ENCODE results near the gene B4GALNT1. TPM values are rescaled to one million over a fixed set of nuclear protein-coding genes. Genes with fewer than 3 reads are reported as not detected.

Gene B4GALNT1
- total RNA-seq, 3 donors from 2014 or later (not counting 1 experiment from before 2014, with no cell fraction given) = 0.38 to 0.59 (median 0.48) TPM

DNA sequence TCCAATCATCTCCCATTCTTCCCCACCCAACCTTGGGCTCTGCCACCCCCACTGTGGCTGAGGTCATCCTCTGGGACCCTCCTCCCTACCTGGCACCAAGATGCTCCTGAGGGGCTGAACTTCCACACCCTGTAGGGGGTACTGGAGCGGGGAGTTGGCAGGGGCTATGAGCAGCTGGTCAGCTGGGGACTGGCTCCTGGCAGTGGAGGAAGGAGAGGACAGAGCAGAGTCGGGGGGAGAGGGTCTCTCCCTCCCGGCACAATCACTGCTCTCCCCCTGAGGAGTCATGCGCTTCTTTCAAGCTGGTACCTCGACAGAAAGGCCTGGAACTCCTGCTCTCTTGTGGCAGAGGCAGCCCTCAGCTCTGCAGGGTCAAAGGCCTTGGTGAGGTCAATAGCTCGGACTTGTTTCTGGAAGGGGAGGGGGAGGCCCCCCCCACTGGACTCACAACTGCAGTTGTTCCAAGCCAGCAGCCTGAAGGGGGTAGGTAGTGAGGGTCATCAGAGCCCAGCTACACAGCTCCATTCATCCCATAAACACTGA lies 2.0 kb downstream of the B4GALNT1 start:
- peaks cover 57 to 73% of the 10 kb centered on the region in 2 donors for H3K27me3 Mint-ChIP-seq (ENCODE audit: low read depth in 2 of 2)
- WGBS (ENCODE audit: insufficient coverage) = 71% methylated on average over 5 of the region's 6 CpGs
- H3K27ac Mint-ChIP-seq = no peak overlapping the region
- no peaks in the 10 kb centered on the region for H3K36me3 Mint-ChIP-seq
- intact Hi-C loops (cut with micrococcal nuclease) = no loop called here
- H3K9me3 Mint-ChIP-seq = no peaks in the 10 kb centered on the region
- H3K36me3 ChIP-seq (ENCODE audit: control insufficient read depth, insufficient read depth, low read length) = no peaks in the 10 kb centered on the region
- no peaks in the 10 kb centered on the region for H3K9me3 ChIP-seq (ENCODE audit: control insufficient read depth, insufficient read depth, low read length)
- H3K27ac ChIP-seq (ENCODE audit: low read length) = no peak overlapping the region
- no peak for DNase-seq
- TF ChIP-seq, protein P1, sequence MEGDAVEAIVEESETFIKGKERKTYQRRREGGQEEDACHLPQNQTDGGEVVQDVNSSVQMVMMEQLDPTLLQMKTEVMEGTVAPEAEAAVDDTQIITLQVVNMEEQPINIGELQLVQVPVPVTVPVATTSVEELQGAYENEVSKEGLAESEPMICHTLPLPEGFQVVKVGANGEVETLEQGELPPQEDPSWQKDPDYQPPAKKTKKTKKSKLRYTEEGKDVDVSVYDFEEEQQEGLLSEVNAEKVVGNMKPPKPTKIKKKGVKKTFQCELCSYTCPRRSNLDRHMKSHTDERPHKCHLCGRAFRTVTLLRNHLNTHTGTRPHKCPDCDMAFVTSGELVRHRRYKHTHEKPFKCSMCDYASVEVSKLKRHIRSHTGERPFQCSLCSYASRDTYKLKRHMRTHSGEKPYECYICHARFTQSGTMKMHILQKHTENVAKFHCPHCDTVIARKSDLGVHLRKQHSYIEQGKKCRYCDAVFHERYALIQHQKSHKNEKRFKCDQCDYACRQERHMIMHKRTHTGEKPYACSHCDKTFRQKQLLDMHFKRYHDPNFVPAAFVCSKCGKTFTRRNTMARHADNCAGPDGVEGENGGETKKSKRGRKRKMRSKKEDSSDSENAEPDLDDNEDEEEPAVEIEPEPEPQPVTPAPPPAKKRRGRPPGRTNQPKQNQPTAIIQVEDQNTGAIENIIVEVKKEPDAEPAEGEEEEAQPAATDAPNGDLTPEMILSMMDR (IDR thresholded peaks at IDR 0.05) = no peak
- H3K27me3 ChIP-seq (ENCODE audit: control insufficient read depth, insufficient read depth, low read length) = peaks cover 62% of the 10 kb centered on the region
- ATAC-seq = no peak
- peaks cover 9 to 31% of the 10 kb centered on the region in 2 donors for H3K4me1 Mint-ChIP-seq
- H3K4me1 ChIP-seq (ENCODE audit: control insufficient read depth, insufficient read depth, low read length) = peaks cover 27% of the 10 kb centered on the region
- peak overlapping the region; percentile 2 for H3K4me3 Mint-ChIP-seq
- no peak overlapping the region for H3K4me3 ChIP-seq (ENCODE audit: low read length)

DNA sequence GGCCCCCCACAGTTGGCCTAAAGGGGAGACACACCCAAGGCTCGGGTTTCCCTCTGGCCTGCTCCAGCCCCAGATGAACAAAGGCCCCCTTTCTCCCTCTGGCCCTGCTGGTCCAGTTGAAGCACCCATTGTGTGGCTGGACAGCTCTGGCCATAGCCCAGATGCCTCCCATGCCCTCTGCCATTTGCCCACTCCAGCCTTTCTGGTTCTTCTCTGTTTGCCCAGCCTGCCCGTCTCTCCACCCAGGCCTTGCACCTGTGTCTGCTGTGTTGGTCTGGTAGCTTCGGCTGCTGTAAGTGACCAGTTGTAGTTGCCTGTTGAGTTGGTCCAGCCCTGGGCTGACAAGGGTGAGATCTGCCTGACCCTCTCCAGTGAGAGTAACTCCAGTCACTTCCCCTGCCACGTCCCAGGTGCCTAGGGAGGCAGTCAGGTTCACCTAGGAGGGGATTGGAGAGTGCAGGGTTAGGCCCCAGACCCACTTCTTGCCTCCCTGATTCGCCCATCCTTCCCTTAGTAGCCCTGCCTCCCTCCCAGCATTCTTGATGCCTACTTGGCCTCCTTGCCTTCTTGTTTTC lies 3.0 kb downstream of the B4GALNT1 start:
- H3K4me3 ChIP-seq (ENCODE audit: low read length) = no peak overlapping the region
- H3K4me1 Mint-ChIP-seq = peaks cover 9 to 31% of the 10 kb centered on the region in 2 donors
- peaks cover 27% of the 10 kb centered on the region for H3K4me1 ChIP-seq (ENCODE audit: control insufficient read depth, insufficient read depth, low read length)
- H3K27me3 ChIP-seq (ENCODE audit: control insufficient read depth, insufficient read depth, low read length) = peaks cover 70% of the 10 kb centered on the region
- H3K36me3 Mint-ChIP-seq = no peaks in the 10 kb centered on the region
- intact Hi-C loops (cut with micrococcal nuclease) = no loop called here
- no peaks in the 10 kb centered on the region for H3K9me3 ChIP-seq (ENCODE audit: control insufficient read depth, insufficient read depth, low read length)
- H3K27ac Mint-ChIP-seq = no peak overlapping the region
- no peak overlapping the region for H3K4me3 Mint-ChIP-seq
- TF ChIP-seq, protein P1 (IDR thresholded peaks at IDR 0.05) = no peak
- DNase-seq = no peak
- H3K27me3 Mint-ChIP-seq (ENCODE audit: low read depth in 2 of 2) = peaks cover 66 to 81% of the 10 kb centered on the region in 2 donors
- WGBS (ENCODE audit: insufficient coverage) = 81% methylated on average over 5 of the region's 5 CpGs
- no peak overlapping the region for H3K27ac ChIP-seq (ENCODE audit: low read length)
- ATAC-seq = no peak
- no peaks in the 10 kb centered on the region for H3K9me3 Mint-ChIP-seq
- H3K36me3 ChIP-seq (ENCODE audit: control insufficient read depth, insufficient read depth, low read length) = no peaks in the 10 kb centered on the region

DNA sequence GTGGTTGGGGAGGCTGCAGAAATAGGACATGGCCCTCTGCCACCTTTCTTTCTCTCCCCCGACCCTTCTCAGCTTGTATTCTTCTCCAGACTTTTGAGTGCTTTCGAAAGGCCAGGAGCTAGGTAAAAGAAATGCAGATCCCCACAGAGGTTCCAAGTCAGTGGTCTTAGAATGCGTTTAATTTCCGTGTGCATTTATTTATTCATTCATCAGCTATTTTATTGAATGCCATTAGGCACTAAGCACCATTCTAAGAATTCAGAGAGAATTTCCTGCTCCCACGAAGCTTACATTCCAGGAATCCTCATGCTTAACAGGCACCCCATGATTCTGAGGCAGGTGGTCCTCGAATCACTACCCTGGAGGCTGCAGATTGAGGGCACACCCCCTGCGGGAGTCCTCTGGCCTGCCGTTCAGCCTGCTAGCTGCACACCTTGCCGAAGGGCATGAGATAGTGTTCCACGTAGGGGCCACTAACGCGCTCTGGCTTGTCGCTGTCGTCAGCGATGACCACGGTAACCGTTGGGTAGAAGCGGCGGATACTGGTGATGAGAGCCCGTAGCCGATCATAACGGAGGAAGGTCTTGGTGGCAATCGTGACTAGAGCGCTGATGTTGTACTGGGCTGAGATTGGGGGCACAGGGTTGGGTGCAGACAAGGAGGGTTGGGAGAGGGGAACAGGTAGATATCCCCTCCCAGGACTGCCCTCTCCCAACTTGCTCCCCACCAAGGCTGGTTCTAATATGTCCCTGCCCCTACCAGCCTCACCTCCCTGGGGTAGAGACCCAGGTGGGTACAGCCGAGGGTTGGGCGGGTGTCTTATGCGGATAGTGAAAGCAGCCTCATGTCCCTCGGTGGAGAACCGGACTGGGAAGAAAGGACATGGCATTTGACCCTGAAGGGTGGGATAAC lies 4.5 kb downstream of the B4GALNT1 start:
- intact Hi-C loops (cut with micrococcal nuclease) = no loop called here
- no peak overlapping the region for H3K4me3 Mint-ChIP-seq

More for the DNA sequence above, 4.5 kb downstream of the B4GALNT1 start:
- H3K4me3 ChIP-seq (ENCODE audit: low read length) = no peak overlapping the region
- 59% methylated on average over 28 of the region's 29 CpGs for WGBS (ENCODE audit: insufficient coverage)
- DNase-seq (no peak), ATAC-seq (no peak)
- H3K36me3 Mint-ChIP-seq = no peaks in the 10 kb centered on the region
- peaks cover 27% of the 10 kb centered on the region for H3K4me1 ChIP-seq (ENCODE audit: control insufficient read depth, insufficient read depth, low read length)
- H3K27ac Mint-ChIP-seq = no peak overlapping the region
- no peaks in the 10 kb centered on the region for H3K9me3 Mint-ChIP-seq
- TF ChIP-seq, protein P1 (IDR thresholded peaks at IDR 0.05) = no peak
- H3K36me3 ChIP-seq (ENCODE audit: control insufficient read depth, insufficient read depth, low read length) = no peaks in the 10 kb centered on the region
- H3K27me3 Mint-ChIP-seq (ENCODE audit: low read depth in 2 of 2) = peaks cover 74 to 87% of the 10 kb centered on the region in 2 donors
- H3K9me3 ChIP-seq (ENCODE audit: control insufficient read depth, insufficient read depth, low read length) = no peaks in the 10 kb centered on the region
- H3K4me1 Mint-ChIP-seq = peaks cover 9 to 30% of the 10 kb centered on the region in 2 donors
- peaks cover 78% of the 10 kb centered on the region for H3K27me3 ChIP-seq (ENCODE audit: control insufficient read depth, insufficient read depth, low read length)
- H3K27ac ChIP-seq (ENCODE audit: low read length) = no peak overlapping the region
